HPDE6-E6E7 (cell line): ENCODE results near the gene ZNF630.
"Not testable (repeated sequence)": the region's sequence is repeated elsewhere in the genome, so short reads cannot be mapped to it uniquely, and the experiment has no call there.

Experiments
- DNase-seq: peaks from one replicate; pipeline ENCODE4 v3.0.0; 2011; ENCODE audit warnings: missing footprints; ENCODE audit errors: extremely low spot score

ZNF630 gene

DNA sequence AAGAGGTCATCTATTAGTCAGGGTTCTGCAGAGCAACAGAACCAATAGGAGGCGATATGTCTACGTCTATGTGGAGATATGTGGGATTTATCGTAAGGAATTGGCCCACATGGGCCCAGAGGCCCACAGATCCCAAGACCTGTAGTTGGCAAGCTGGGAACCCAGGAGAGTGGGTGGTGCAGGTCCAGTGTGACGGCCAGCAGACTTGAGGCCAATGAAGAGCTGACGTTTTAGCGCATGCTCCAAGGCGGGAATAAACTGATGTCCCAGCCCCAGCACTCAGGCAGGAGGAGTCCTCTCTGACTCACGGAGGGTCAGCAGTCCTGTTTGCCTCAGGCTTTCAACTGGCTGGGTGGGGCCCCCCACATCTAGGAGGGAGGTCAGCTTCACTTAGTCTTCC is 43.3 kb downstream of the ZNF630 start:
- DNase-seq = no peak

DNA sequence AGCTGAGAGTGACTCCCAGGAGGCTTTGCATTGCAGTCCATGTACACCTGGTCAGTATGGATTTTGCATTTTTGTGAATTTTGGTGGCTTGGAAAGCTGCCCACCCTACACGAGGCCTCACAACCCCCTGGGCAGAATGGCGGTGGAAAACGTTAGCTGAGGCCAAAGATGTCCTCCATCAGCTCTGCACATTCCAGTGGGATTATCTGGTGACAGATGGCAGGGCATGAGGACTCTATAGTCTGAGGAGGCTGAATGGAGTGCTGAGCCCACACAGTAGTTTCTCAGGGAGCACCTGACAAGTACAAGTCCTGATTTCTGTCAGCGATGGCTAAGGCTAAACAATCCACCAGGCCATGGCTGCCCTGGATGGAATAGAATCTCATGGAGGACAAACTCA is 43.9 kb downstream of the ZNF630 start:
- DNase-seq = not testable (repeated sequence)

DNA sequence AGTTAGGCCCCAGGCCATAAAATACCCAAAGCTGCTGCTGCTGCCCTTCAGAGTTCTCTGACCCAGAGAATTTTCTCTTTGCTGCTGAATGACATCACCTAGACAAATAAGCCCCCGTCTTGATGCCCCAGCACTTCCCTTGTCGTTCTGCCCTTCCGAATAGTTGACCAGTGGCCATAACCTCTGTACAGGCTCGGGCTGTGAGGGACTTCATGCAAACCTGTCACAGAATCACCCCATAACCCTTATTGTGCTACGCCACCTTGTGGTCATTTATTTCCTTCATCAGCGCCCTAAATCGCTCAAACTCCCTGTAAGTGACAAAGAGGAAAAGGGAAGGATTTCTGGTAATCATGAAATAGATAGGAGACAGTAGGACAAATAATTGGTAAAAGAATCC is 45.9 kb downstream of the ZNF630 start:
- DNase-seq = no peak

DNA sequence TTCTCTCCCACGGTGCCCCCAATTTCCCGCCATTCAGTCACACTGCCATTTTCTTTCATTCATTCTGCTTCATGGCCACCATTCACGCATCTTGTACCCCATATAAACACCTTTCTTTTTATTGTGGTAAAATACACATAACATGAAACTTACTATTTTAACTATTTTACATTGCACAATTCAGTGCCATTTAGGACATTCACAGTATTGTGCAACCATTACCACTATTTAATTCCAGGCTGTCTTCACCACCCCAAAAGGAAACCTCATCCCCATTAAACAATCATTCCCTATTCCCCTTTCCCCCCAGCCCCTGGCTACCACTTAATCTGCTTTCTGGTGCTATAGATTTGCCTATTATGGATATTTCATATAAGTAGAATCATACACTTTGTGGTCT is 48.7 kb downstream of the ZNF630 start:
- no peak for DNase-seq

DNA sequence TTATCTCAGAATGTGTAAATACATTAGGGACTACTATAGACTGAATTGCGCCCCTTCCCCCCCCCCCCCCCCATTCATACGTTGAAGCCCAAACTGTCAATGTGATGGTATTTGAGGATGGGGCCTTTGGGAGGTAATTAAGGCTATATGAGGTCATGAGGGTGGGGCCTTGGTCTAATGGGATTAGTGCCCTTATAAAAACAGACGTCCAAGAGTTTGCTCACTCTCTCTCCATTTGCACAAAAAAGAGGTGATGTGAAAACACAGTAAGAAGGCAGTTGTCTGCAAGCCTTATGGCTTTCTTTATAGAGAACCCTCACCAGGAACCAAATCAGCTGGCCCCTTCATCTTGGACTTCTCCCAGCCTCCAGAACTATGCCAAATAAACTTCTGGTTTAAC is 49.3 kb downstream of the ZNF630 start:
- DNase-seq = no peak

- DNase-seq = no peak
Measured at GRCh38 chrX:48021026-48021900, 50.2 kb downstream of the ZNF630 start.

DNA sequence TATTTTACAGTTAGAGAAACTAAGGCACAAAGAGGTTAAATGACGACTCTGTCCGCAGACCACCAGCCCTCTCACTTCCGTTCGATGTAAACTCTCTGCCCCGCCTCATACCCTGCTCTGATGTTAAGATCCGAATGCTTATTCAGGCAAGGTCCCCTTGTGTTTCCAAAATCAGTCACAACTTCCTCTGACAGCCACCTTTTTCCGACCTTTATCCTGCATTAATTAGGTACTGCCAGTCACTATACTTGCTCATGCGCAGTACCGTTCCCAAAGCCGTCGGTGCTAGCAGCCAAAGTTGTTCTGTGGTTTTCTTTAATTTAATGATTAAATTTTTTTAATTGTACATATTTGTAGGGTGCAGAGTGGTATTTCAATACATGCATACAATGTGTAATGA is 51.0 kb downstream of the ZNF630 start:
- not testable (repeated sequence) for DNase-seq

DNA sequence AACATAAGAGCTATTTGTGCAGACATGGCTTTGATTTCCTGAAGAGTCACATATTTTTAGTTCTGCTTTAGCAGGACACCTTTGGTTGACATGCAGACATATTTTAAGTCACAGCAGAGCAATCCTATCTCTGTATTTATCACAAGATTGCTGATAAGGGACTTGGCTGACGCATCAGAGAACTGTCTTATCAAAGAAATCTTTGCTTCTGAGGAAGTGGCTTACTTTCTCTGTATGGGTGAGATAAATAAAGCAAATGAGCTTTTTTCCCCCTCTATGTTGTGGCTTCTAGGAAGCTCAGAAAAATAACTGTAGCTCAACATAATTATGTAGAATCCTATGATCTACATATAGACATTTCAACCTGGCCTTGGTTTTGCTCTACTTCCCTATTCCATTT is 51.5 kb downstream of the ZNF630 start:
- DNase-seq = not testable (repeated sequence)

GRCh38 chrX:48016583-48017310 is 54.7 kb downstream of the ZNF630 start:
- not testable (repeated sequence) for DNase-seq

DNA sequence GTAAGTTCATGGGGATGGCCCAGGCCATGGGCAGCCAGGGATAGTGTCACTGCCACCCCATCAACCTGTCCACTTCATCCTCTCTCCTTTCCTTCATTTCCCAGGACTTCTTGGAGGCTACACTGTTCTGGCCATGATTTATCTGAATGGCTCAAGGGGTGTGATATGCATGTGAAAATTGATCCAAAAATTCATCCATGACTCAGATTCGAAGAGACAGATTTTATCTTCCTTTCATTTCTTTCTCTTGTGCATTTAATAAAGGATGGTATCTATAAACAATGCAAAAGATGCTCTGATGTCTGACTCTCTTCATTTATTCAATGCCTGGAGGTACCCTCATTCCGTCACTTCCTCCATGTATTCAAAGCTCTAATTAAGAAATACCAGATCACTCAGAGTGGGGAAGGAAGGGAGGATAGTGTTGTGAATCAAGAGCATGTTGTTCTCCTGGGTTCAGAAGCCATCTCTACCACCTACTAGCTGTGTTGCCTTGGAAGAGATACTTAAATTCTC is 61.9 kb downstream of the ZNF630 start:
- DNase-seq = not testable (repeated sequence)
